Chondrocyte (in vitro differentiated cells): Measurements from ENCODE around the gene PRTFDC1. TPM values are rescaled to one million over a fixed set of nuclear protein-coding genes. Genes with fewer than 3 reads are reported as not detected.
A peak's percentile ranks its signal among the peaks of the same experiment; 100 is the strongest.
"Not testable (repeated sequence)": the region's sequence is repeated elsewhere in the genome, so short reads cannot be mapped to it uniquely, and the experiment has no call there.

Experiments
- DNase-seq: peaks from one replicate; pipeline ENCODE4 v3.0.0; 2021; ENCODE audit warnings: mixed read lengths, low spot score
- H3K27ac Mint-ChIP-seq: one replicate; pipeline ENCODE4 v1.8.0; 2021; ENCODE audit warnings: mild to moderate bottlenecking, moderate library complexity, mixed read lengths; ENCODE audit not compliant: unreplicated experiment
- H3K27me3 Mint-ChIP-seq: 2 replicates; pipeline ENCODE4 v1.8.0; 2021; ENCODE audit warnings: low read depth, mixed read lengths
- H3K36me3 Mint-ChIP-seq: 2 replicates; pipeline ENCODE4 v1.8.0; 2021; ENCODE audit warnings: low read depth, mixed read lengths
- H3K4me1 Mint-ChIP-seq: 2 replicates; pipeline ENCODE4 v1.8.0; 2021; ENCODE audit warnings: low read depth, mild to moderate bottlenecking, mixed read lengths
- H3K4me3 Mint-ChIP-seq: one replicate; pipeline ENCODE4 v1.8.0; 2021; ENCODE audit warnings: mild to moderate bottlenecking, moderate library complexity, mixed read lengths; ENCODE audit not compliant: unreplicated experiment
- H3K9me3 Mint-ChIP-seq: 2 replicates; pipeline ENCODE4 v1.8.0; 2021; ENCODE audit warnings: low read depth, mixed read lengths
- CTCF ChIP-seq: fragments of 200-600 bp; sonication (generic); IDR thresholded peaks from 2 replicates; pipeline ENCODE4 v1.5.0; 2021; ENCODE audit warnings: antibody characterized with exemption, mild to moderate bottlenecking, moderate library complexity
- total RNA-seq: library from RNA; stranded (reverse); gene quantifications from 3 replicates; pipeline ENCODE4 v1.2.1, GENCODE V29; 2021

Gene PRTFDC1
- total RNA-seq, 1 donor from 2014 or later, result 13.1 TPM

DNA sequence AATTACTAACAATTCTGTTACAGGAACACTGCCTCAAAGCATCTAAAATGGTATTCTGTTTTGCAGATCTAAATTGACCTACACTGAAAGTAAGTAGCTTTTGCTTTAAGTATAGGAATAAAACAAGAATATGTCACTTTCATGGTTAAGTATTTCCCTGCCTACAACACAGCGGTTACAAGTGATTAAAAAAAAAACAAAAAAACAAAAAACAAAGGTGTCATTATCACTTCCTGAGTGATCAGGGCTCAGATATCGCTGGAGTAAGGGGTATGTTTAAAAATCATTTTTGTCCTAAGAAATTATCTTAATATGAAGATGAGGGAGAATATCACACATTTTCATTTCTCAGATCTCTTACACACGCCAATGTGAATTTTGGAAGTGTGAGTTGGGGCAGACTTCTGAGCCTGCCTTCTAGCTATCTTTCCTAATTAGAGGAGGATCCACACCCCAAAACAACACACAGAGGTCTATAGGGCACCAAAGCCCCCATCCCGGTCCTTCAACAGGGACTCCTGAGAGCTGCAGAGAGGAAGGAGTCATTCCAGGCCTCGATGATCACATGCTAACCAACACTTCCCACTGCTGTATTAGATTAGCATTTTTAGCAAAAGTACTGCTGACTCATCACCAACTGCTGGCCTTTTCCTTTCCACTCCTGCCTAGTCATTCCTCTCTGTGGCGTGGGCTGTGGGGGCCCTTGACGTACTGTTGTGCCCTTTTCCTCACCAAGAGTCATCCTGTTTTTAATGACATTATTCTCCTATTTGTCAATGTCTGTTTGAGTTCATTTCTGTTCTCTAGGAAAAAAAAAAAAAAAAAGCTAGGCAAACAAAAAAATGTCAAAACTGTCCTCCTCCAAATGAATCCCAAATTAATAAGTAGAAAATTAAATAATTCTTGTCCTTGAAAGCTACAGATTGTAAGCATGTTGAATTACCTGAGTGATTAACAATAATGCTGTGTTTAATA is 31.2 kb downstream of the PRTFDC1 start:
- Mint-ChIP-seq H3K36me3 (peaks cover 15% of the 10 kb centered on the region), H3K4me3 (peak overlapping the region; percentile 25), H3K9me3 (peaks cover 14% of the 10 kb centered on the region), H3K27me3 (no peaks in the 10 kb centered on the region), H3K27ac (peak overlapping the region; percentile 96), H3K4me1 (peaks cover 10% of the 10 kb centered on the region)
- no peak for DNase-seq
- no peak for TF ChIP-seq CTCF

- H3K4me1 Mint-ChIP-seq, result peaks cover 10% of the 10 kb centered on the region
- not testable (repeated sequence) for H3K27ac Mint-ChIP-seq, H3K27me3 Mint-ChIP-seq, DNase-seq, H3K4me3 Mint-ChIP-seq
- H3K36me3 Mint-ChIP-seq, result peaks cover 11% of the 10 kb centered on the region
- peaks cover 14% of the 10 kb centered on the region for H3K9me3 Mint-ChIP-seq
Measured at GRCh38 chr10:24920192-24920591, 32.2 kb downstream of the PRTFDC1 start.

DNA sequence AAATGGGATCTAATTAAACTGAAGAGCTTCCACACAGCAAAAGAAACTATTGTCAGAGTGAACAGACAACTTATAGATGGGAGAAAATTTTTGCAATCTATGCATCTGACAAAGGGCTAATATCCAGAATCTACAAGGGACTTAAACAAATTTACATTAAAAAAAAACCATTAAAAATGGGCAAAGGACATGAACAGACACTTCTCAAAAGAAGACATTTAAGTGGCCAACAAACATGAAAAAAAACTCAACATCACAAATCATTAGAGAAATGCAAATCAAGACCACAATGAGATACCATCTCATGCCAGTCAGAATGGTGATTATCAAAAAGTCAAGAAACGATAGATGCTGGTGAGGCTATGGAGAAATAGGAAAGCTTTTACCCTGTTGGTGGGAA is 32.8 kb downstream of the PRTFDC1 start:
- not testable (repeated sequence) for H3K4me3 Mint-ChIP-seq, H3K36me3 Mint-ChIP-seq, H3K9me3 Mint-ChIP-seq, H3K27ac Mint-ChIP-seq, DNase-seq, H3K27me3 Mint-ChIP-seq
- peaks cover 10% of the 10 kb centered on the region for H3K4me1 Mint-ChIP-seq

- no peak overlapping the region for H3K27ac Mint-ChIP-seq
- no peak for TF ChIP-seq CTCF
- peaks cover 2% of the 10 kb centered on the region for H3K36me3 Mint-ChIP-seq
- DNase-seq, result no peak
- no peak overlapping the region for H3K4me3 Mint-ChIP-seq
- no peaks in the 10 kb centered on the region for H3K27me3 Mint-ChIP-seq
- H3K4me1 Mint-ChIP-seq, result peaks cover 10% of the 10 kb centered on the region
- H3K9me3 Mint-ChIP-seq, result no peaks in the 10 kb centered on the region
Measured at GRCh38 chr10:24917979-24918378, 34.4 kb downstream of the PRTFDC1 start.

DNA sequence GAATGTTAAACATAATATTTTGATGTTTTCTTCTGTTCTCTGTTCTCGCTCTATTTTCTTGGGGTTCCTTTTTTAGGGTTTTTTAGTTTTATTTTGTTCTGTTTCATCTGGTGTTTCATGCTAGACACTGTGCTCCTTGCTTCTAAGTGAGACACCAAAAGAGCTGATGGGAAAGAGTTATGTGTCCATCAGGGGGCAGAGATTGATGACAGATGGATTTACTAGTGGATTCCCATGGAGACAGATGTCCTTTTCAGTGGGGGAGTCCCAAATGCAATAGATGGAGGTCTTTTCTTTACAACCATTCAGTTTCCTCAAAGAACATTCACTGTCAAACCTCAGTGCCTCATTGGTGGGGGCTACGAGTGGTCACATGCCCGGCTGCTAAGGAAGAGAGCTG is 34.9 kb downstream of the PRTFDC1 start:
- Mint-ChIP-seq H3K4me1 (peaks cover 12% of the 10 kb centered on the region), H3K36me3 (peaks cover 2% of the 10 kb centered on the region), H3K27me3 (no peaks in the 10 kb centered on the region), H3K4me3 (no peak overlapping the region), H3K9me3 (no peaks in the 10 kb centered on the region), H3K27ac (no peak overlapping the region)
- no peak for TF ChIP-seq CTCF
- DNase-seq, result no peak

GRCh38 chr10:24916365-24916764 is 36.0 kb downstream of the PRTFDC1 start:
- DNase-seq, result no peak
- no peak for TF ChIP-seq CTCF
- H3K36me3 Mint-ChIP-seq, result peaks cover 2% of the 10 kb centered on the region

More at GRCh38 chr10:24916365-24916764, 36.0 kb downstream of the PRTFDC1 start:
- no peaks in the 10 kb centered on the region for H3K27me3 Mint-ChIP-seq
- peaks cover 12% of the 10 kb centered on the region for H3K4me1 Mint-ChIP-seq
- no peak overlapping the region for H3K4me3 Mint-ChIP-seq
- H3K9me3 Mint-ChIP-seq, result no peaks in the 10 kb centered on the region
- H3K27ac Mint-ChIP-seq, result no peak overlapping the region
